Liver (tissue), 3 donors: Measurements from ENCODE around the gene TOX2.

Source experiments
- ATF3 ChIP-seq: IDR thresholded peaks from 2 replicates; pipeline ENCODE4 v1.6.1; 2016; ENCODE audit warnings: antibody characterized with exemption
- CTCF ChIP-seq: fragments of 150-350 bp; IDR thresholded peaks from 2 replicates; pipeline ENCODE4 v1.5.1; 2017; ENCODE audit warnings: improper control_type of control experiment, low read depth, low read length; ENCODE audit not compliant: missing input control
- EGR1 ChIP-seq, 2 donors: IDR thresholded peaks; 2 replicates each; pipeline ENCODE4 v1.6.1; 2016 to 2018; ENCODE audit warnings: antibody characterized with exemption in 2 of 2, low read depth in 2 of 2
- GABPA ChIP-seq, 2 donors: IDR thresholded peaks in 1 of 2; conservative IDR thresholded peaks in 1 of 2; 2 replicates each; pipeline ENCODE4 v1.6.1; 2016; ENCODE audit warnings: antibody characterized with exemption in 2 of 2, mild to moderate bottlenecking in 1 of 2, moderate library complexity in 1 of 2
- JUND ChIP-seq, 2 donors: IDR thresholded peaks; 2 replicates each; pipeline ENCODE4 v1.6.1; 2016; ENCODE audit warnings: antibody characterized with exemption in 2 of 2
- MAX ChIP-seq: IDR thresholded peaks from 2 replicates; pipeline ENCODE4 v1.6.1; 2016; ENCODE audit warnings: antibody characterized with exemption
- RAD21 ChIP-seq, 2 donors: IDR thresholded peaks; 2 replicates each; pipeline ENCODE4 v1.6.1; 2016; ENCODE audit warnings: antibody characterized with exemption in 2 of 2, mild to moderate bottlenecking in 2 of 2
- REST ChIP-seq: IDR thresholded peaks from 2 replicates; pipeline ENCODE4 v1.6.1; 2016; ENCODE audit warnings: antibody characterized with exemption, mild to moderate bottlenecking
- RXRA ChIP-seq, 2 donors: IDR thresholded peaks; 2 replicates each; pipeline ENCODE4 v1.6.1; 2017 to 2018; ENCODE audit warnings: antibody characterized with exemption in 2 of 2, mild to moderate bottlenecking in 1 of 2
- SP1 ChIP-seq: IDR thresholded peaks from 2 replicates; pipeline ENCODE4 v1.6.1; 2018; ENCODE audit warnings: antibody characterized with exemption, mild to moderate bottlenecking
- TAF1 ChIP-seq: conservative IDR thresholded peaks from 2 replicates; pipeline ENCODE4 v1.6.1; 2016; ENCODE audit warnings: antibody characterized with exemption, mild to moderate bottlenecking
- YY1 ChIP-seq: IDR thresholded peaks from 2 replicates; pipeline ENCODE4 v1.6.1; 2016; ENCODE audit warnings: antibody characterized with exemption, mild to moderate bottlenecking
- ZBTB33 ChIP-seq: IDR thresholded peaks from 2 replicates; pipeline ENCODE4 v1.6.1; 2016; ENCODE audit warnings: antibody characterized with exemption
- donor health status: healthy.
- donor health status: healthy.

GRCh38 chr20:43988867-43989266 is 74.2 kb downstream of the TOX2 start:
- TF ChIP-seq CTCF (no peak), REST (no peak), YY1 (no peak), TAF1 (no peak), RAD21 (IDR thresholded peaks at IDR 0.05) (no peak), SP1 (no peak), MAX (no peak), JUND (IDR thresholded peaks at IDR 0.05) (no peak), RXRA (IDR thresholded peaks at IDR 0.05) (no peak), ATF3 (no peak), ZBTB33 (no peak), EGR1 (IDR thresholded peaks at IDR 0.05; ENCODE audit: low read depth in 2 of 2) (no peak), GABPA (IDR thresholded peaks at IDR 0.05 in 1 of 2, conservative IDR thresholded peaks at IDR 0.05 in 1 of 2) (no peak)
